NCI-H2107 treated with DMSO at 0.1 percent for 48 hours (cell line): ENCODE results near the gene TMSB10.
"Not testable (repeated sequence)": the region's sequence is repeated elsewhere in the genome, so short reads cannot be mapped to it uniquely, and the experiment has no call there.

Experiments used
- DNase-seq: peaks from one replicate; lab custom pipeline; 2025; ENCODE audit not compliant: unreplicated experiment; lab: John Stamatoyannopoulos, UW

Gene TMSB10

GRCh38 chr2:84927275-84927627 lies 21.8 kb downstream of the TMSB10 start:
- no peak for DNase-seq

DNA sequence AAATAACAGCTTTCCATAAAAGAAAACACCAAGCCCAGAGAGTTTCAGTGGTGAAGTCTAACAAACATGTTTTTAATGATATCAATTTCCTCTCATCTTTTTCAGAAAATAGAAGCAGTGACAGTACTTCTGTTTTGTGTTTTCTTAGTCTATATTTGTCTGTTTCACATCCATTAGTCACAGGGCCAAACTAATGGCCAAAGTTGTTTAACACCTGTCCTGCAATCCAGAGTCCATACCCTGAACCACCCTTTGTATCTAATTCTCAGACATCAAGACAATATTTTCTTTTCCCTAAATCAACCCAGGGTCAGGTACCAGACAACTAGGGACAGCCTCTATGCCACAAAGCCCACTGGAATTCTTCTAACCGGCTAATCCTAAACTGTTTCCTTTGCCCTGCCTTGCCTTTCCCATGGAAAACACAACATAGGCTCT lies 25.9 kb downstream of the TMSB10 start:
- DNase-seq: no peak

DNA sequence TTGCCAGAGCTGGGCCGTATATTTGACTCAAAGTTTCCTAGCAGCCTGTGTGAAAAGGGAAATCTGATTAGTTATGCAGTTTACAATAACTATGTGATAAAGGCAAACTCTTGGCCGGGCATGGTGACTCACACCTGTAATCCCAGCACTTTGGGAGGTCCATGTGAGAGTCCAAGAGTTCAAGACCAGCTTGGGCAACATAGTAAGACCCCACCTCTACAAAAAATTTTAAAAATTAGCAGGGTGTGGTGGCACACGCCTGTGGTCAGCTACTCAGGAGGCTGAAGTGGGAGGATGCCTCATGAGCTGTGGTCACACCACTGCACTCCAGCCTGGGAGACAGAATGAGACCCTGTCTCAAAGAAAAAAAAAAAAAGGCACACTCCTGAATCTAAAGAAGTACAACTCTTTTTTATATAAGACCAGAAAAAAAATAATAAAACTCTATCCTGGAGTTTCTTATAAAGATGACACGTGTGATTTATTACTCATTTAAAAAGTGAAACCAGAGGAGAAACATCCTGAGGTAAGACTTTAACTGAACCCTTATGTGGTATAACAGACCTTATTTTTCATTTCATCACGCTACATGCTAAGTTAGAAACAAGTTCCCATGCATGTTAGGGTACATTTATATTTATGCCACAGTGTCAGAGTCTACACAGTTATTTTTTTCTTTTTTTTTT lies 32.9 kb downstream of the TMSB10 start:
- no peak for DNase-seq

DNA sequence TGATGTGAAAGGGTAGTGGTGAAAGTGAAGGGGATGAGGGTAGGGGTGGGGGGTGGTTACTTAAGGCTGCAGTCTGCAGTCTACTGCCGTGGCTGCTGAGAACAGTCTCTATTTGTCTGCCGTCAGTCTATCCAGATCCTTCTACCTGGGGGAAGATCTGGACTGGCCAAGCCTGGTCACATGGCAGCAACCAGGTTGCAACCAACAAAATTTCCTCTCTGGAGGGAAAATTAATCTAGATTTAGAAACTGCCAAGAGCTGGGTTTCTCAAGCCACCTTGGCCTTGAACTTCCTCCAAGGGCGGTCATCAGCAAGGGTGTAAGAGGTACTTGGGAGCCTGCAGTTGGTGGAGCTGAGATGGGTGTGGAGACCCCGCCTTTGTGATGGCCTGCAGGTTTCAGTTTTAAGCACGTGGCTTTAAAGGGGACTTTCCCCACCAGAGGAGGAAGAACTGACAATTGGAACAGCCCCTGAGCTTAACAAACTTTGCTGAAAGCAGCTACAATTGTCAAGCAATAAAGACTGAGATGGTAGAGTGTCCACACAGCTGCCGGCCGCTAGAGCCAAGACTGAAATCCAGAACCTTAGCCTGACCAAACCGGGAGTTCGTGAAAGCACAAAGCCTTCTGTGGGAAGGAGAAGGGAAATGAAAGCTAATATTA lies 34.1 kb downstream of the TMSB10 start:
- DNase-seq: no peak

GRCh38 chr2:84940088-84940470 lies 34.6 kb downstream of the TMSB10 start:
- DNase-seq: no peak

DNA sequence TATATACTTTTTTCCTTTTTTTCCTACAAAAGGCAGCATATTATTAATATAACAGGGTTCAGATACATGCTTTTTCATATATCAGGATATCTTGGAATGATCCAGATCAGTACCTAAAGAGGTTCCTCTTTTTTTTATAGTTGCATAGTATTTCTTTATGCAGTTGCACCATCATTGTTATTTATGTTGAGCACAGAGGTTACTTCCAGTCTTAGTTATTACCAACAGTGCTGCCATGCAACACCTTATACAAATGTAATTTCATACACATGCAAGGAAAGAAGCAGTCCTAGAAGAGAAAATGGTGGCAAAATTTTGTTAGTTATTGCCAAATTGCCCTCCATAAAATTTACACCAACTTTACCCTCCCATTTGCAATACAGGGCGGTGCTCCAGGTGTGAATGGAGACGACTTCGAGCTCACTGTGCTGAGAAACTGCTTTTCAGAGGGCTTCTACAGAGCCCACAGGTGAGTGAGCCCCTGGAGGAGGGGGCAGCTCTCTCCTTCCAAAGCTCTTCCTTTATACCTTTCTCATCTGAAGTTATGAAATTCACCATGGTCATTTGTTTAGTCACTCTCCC lies 35.5 kb downstream of the TMSB10 start:
- no peak for DNase-seq

DNA sequence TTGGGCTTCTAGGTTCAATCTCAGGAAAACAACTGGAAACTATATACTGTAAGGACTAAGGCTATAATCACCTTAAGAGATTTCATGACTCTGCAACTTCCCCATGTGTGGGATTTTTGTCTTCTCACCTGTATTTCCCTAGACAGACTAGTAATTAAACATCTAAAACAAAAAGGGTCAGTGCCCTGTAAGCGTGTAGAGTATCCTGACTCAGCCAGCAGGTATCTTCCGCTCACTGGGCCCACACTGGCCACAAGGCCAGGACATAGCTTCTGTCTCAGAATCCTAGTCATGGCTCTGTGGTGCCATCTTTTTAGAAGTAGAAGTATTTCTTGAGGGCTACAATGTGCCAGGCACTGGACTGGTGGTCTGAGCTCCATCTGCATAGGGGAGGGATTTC lies 36.7 kb downstream of the TMSB10 start:
- DNase-seq: no peak

GRCh38 chr2:84942964-84943421 lies 37.5 kb downstream of the TMSB10 start:
- DNase-seq: no peak

DNA sequence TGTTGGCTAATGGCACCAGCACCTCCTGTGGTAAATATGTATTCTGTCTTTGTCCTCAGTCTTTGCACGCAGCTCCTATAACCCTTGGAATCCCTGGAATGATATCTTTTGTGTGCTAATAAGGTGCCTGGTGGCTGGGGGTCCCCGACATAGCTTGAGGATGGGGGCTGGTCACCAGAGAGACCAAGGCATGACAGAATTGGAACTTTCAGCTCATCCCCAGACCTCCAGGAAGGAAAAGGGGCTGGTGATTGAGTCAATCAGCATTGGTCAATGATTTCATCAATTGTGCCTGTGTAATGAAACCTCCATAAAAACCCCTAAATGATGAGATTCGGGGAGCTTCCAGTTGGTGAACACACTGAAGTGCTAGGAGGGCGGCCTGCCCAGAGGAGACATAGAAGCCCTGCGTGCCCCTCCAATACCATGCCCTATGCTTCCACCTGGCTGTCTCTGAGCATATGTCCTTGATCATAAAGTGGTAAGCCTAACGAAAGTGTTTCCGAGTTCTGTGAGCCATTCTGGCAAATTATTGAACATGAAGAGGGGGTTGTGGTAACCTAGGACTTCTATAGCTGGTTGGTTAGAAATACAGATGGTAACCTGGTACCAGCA lies 38.9 kb downstream of the TMSB10 start:
- no peak for DNase-seq

GRCh38 chr2:84945838-84946203 lies 40.4 kb downstream of the TMSB10 start:
- not testable (repeated sequence) for DNase-seq

- DNase-seq: no peak
Measured at GRCh38 chr2:84946204-84947009, 41.0 kb downstream of the TMSB10 start.

DNA sequence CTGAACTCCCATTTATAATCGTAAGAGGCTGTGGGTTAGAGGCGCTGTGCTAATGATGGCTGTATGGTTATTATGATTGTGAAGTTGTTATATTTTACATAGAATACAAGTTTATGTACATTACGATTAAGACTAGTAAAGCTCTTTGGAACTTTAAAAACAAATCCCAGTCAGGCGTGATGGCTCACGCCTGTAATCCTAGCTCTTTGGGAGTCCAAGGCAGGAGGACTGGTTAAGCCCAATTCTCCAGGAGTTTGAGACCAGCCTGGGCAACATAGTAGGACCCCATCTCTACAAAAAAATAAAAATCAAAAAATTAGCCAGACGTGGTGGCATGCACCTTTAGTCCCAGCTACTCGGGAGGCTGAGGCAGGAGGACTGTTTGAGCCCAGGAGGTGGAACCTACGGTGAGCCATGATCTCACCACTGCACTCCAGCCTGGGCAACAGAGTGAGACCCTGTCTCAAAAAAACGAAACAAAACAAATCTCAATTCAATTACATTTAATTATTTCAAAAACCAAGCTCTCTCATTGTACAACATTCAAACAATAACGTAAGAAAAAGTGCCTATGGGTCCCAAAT lies 41.6 kb downstream of the TMSB10 start:
- no peak for DNase-seq

DNA sequence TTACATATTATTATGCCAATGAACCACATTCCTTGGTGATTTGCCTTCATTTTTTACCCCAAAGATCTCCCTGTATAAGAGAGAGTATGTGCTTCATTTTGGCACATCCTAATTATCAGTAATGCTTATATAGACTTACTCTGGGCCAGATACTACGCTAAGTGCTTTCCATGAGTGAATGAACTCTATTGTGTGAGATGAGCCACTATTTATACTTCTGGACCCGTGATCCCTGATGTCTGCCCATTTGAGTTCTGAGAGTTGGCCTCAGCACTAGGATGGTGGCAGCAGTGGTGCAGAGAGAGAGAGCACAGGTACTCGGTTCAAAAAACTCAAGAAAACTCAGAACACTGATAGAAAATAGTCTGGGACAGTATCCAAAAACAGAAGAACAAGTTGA lies 48.1 kb downstream of the TMSB10 start:
- DNase-seq: no peak

- DNase-seq: no peak
Measured at GRCh38 chr2:84954329-84954728, 48.9 kb downstream of the TMSB10 start.
